Activated naive CD8-positive, alpha-beta T cell treated with anti-CD3 and anti-CD28 coated beads, Interleukin-2, amount 50 U/mL, for 16 hours (primary cell): ENCODE measurements around the gene SCML2.
"Not testable (repeated sequence)": the region's sequence is repeated elsewhere in the genome, so short reads cannot be mapped to it uniquely, and the experiment has no call there.

ENCODE experiments used
- DNase-seq: peaks from one replicate; pipeline ENCODE4 v3.0.0-alpha.2; 2020; ENCODE audit warnings: low read depth, low spot score

Gene SCML2

GRCh38 chrX:18271725-18272124, 82.8 kb downstream of the SCML2 start:
- DNase-seq: no peak

GRCh38 chrX:18271309-18271708, 83.2 kb downstream of the SCML2 start:
- DNase-seq: no peak

- DNase-seq: no peak
Measured at GRCh38 chrX:18255059-18255458, 99.4 kb downstream of the SCML2 start.

- no peak for DNase-seq
Measured at GRCh38 chrX:18252644-18253359, 101.7 kb downstream of the SCML2 start.

GRCh38 chrX:18229646-18230045, 124.8 kb downstream of the SCML2 start:
- DNase-seq: not testable (repeated sequence)

- DNase-seq: no peak
Measured at GRCh38 chrX:18228069-18228468, 126.4 kb downstream of the SCML2 start.

GRCh38 chrX:18227458-18227857, 127.0 kb downstream of the SCML2 start:
- no peak for DNase-seq

- no peak for DNase-seq
Measured at GRCh38 chrX:18220786-18221185, 133.7 kb downstream of the SCML2 start, which contains the start of gene BEND2. TSS of gene BEND2 (minus strand) at chrX:18220886. CDS start at chrX:18220750, 136 bp downstream.

GRCh38 chrX:18210470-18210869, 144.0 kb downstream of the SCML2 start:
- no peak for DNase-seq

GRCh38 chrX:18206657-18207056, 147.8 kb downstream of the SCML2 start:
- no peak for DNase-seq

GRCh38 chrX:18203631-18204030, 150.9 kb downstream of the SCML2 start:
- DNase-seq: no peak

GRCh38 chrX:18194688-18195087, 159.8 kb downstream of the SCML2 start:
- no peak for DNase-seq
